Natural killer cell (primary cell): Measurements from ENCODE around the gene SCAF8. TPM values are rescaled to one million over a fixed set of nuclear protein-coding genes. Genes with fewer than 3 reads are reported as not detected.

Experiments
- ATAC-seq, 3 donors: fragments of 150-1000 bp in 2 of 3; fragments of 200-7000 bp in 1 of 3; cut with Tn5 transposase; 1 replicate in 1 of 3; 2 replicates in 2 of 3; pipeline ENCODE4 v1.10.0; 2021; ENCODE audit warnings: mild to moderate bottlenecking in 2 of 3, moderate library complexity in 2 of 3
- DNase-seq, 2 donors: peaks; one replicate each; pipeline versions ENCODE4 v3.0.0 to v3.0.0-alpha.2; 2013 to 2021; ENCODE audit warnings: mixed read lengths in 1 of 2
- H3K27ac ChIP-seq: one replicate; pipeline ENCODE4 v1.5.1; 2013; ENCODE audit warnings: mild to moderate bottlenecking, low read length
- H3K27me3 ChIP-seq: one replicate; pipeline ENCODE4 v1.6.1; 2013; ENCODE audit warnings: low read length; ENCODE audit not compliant: control insufficient read depth, insufficient read depth
- H3K36me3 ChIP-seq: one replicate; pipeline ENCODE4 v1.6.1; 2013; ENCODE audit warnings: low read length; ENCODE audit not compliant: control insufficient read depth, insufficient read depth
- H3K4me1 ChIP-seq: one replicate; pipeline ENCODE4 v1.6.1; 2013; ENCODE audit warnings: low read length; ENCODE audit not compliant: control insufficient read depth, insufficient read depth
- H3K4me3 ChIP-seq: one replicate; pipeline ENCODE4 v1.5.1; 2013; ENCODE audit warnings: low read length
- H3K9me3 ChIP-seq: one replicate; pipeline ENCODE4 v1.6.1; 2013; ENCODE audit warnings: low read length; ENCODE audit not compliant: control insufficient read depth, insufficient read depth
- H3K27ac Mint-ChIP-seq, 2 donors: one replicate each; pipeline ENCODE4 v1.8.0; 2022; ENCODE audit warnings: mild to moderate bottlenecking in 2 of 2, mixed read lengths in 2 of 2, moderate library complexity in 1 of 2
- H3K27me3 Mint-ChIP-seq, 2 donors: one replicate each; pipeline ENCODE4 v1.8.0; 2022; ENCODE audit warnings: low read depth in 2 of 2, mixed read lengths in 2 of 2
- H3K36me3 Mint-ChIP-seq: one replicate; pipeline ENCODE4 v1.8.0; 2022; ENCODE audit warnings: mixed read lengths
- H3K4me1 Mint-ChIP-seq, 2 donors: one replicate each; pipeline ENCODE4 v1.8.0; 2022; ENCODE audit warnings: mixed read lengths in 2 of 2
- H3K4me3 Mint-ChIP-seq: one replicate; pipeline ENCODE4 v1.8.0; 2022; ENCODE audit warnings: mild to moderate bottlenecking, moderate library complexity, mixed read lengths
- H3K9me3 Mint-ChIP-seq, 2 donors: one replicate each; pipeline ENCODE4 v1.8.0; 2022; ENCODE audit warnings: mixed read lengths in 2 of 2
- WGBS: methylation state at CpG from one replicate; pipeline ENCODE4 v1.1.7; 2013; ENCODE audit warnings: missing lambda C conversion rate; ENCODE audit not compliant: insufficient coverage; 5-methylcytosine and 5-hydroxymethylcytosine counted together
- intact Hi-C: fragments of 100-400 bp; cut with micrococcal nuclease; formaldehyde crosslinking; loops from one replicate; pipeline ENCODE4 v1.14.2; 2022
- total RNA-seq, 4 donors: library from RNA; stranded (reverse); fragments of 120-200 nt in 1 of 4; gene quantifications; one replicate each; pipeline versions ENCODE4 v1.2.3 to v1.2.4, GENCODE V29; 2013 to 2022
- TF ChIP-seq, protein P1 (sequence below): fragments of 200-600 bp; IDR thresholded peaks from one replicate; pipeline ENCODE4 v1.8.0; 2022; ENCODE audit warnings: antibody characterized with exemption

SCAF8 gene
- total RNA-seq, 3 donors from 2014 or later (not counting 1 experiment from before 2014, with no cell fraction given): 60.0 to 74.3 (median 68.2) TPM

DNA sequence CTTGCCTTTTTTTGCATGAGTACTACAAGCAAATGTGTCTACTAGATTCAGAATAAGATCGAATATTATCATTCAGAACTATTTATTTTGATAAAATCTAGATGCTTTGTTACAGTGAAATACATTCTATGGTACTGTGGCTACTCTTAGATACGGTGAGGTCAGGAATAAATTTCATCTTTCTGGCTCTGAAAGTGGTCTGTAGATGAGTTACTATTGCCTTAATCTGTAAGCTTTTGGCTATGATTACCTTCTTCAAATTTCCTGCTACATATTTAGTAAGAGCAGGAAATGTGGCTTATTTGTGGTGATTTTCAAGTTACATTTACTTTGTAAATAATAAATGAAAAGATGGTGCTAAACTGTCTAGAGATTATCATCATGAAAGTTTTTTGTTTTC, 50.0 kb downstream of the SCAF8 start:
- no peaks in the 10 kb centered on the region for H3K27me3 Mint-ChIP-seq
- H3K36me3 Mint-ChIP-seq: peaks cover 8% of the 10 kb centered on the region
- Histone ChIP-seq H3K27me3 (no peaks in the 10 kb centered on the region), H3K9me3 (no peaks in the 10 kb centered on the region), H3K4me1 (peaks cover 4% of the 10 kb centered on the region), H3K4me3 (no peak overlapping the region), H3K27ac (no peak overlapping the region), H3K36me3 (peaks cover 25% of the 10 kb centered on the region)
- intact Hi-C loops: no loop called here
- no peaks in the 10 kb centered on the region for H3K9me3 Mint-ChIP-seq
- TF ChIP-seq, protein P1, sequence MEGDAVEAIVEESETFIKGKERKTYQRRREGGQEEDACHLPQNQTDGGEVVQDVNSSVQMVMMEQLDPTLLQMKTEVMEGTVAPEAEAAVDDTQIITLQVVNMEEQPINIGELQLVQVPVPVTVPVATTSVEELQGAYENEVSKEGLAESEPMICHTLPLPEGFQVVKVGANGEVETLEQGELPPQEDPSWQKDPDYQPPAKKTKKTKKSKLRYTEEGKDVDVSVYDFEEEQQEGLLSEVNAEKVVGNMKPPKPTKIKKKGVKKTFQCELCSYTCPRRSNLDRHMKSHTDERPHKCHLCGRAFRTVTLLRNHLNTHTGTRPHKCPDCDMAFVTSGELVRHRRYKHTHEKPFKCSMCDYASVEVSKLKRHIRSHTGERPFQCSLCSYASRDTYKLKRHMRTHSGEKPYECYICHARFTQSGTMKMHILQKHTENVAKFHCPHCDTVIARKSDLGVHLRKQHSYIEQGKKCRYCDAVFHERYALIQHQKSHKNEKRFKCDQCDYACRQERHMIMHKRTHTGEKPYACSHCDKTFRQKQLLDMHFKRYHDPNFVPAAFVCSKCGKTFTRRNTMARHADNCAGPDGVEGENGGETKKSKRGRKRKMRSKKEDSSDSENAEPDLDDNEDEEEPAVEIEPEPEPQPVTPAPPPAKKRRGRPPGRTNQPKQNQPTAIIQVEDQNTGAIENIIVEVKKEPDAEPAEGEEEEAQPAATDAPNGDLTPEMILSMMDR: no peak
- DNase-seq: no peak
- 100% methylated on average over 1 of the region's 2 CpGs for WGBS
- H3K4me1 Mint-ChIP-seq: peaks cover 50 to 60% of the 10 kb centered on the region in 2 donors
- no peak for ATAC-seq
- H3K27ac Mint-ChIP-seq: peak overlapping the region; percentile 1
- no peak overlapping the region for H3K4me3 Mint-ChIP-seq

DNA sequence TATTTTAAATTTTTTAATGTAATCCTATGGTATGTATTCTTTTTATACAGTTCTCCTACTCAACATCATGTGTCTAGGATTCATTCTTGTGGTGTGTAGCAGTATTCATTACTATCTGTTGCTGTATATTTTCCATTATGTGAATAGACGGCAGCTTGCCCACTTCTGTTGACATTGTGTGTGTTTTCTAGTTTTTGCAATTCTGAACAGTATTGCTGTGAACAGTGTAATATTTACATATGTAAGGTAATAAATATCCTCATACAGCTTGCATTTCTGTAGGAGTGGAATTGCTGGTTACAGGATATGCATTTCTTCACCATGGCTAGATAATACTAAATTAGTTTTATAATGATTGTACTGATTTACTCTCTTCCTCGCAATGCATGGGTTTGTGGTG, 51.9 kb downstream of the SCAF8 start:
- H3K36me3 ChIP-seq: peaks cover 25% of the 10 kb centered on the region
- H3K36me3 Mint-ChIP-seq: peaks cover 8% of the 10 kb centered on the region
- peaks cover 49 to 52% of the 10 kb centered on the region in 2 donors for H3K4me1 Mint-ChIP-seq

GRCh38 chr6:154786144-154786868, 53.1 kb downstream of the SCAF8 start:
- peaks cover 44 to 49% of the 10 kb centered on the region in 2 donors for H3K4me1 Mint-ChIP-seq
- H3K36me3 Mint-ChIP-seq: peaks cover under 1% of the 10 kb centered on the region
- H3K9me3 ChIP-seq: no peaks in the 10 kb centered on the region
- no peaks in the 10 kb centered on the region for H3K27me3 ChIP-seq
- ATAC-seq: no peak
- TF ChIP-seq, protein P1: no peak
- H3K4me3 Mint-ChIP-seq: no peak overlapping the region
- H3K36me3 ChIP-seq: peaks cover 27% of the 10 kb centered on the region
- no peaks in the 10 kb centered on the region for H3K27me3 Mint-ChIP-seq
- DNase-seq: no peak
- H3K9me3 Mint-ChIP-seq: no peaks in the 10 kb centered on the region
- 97% methylated on average over 7 of the region's 9 CpGs for WGBS
- H3K27ac Mint-ChIP-seq: peak overlapping the region in 1 of 2 donors; percentile 52
- peaks cover 4% of the 10 kb centered on the region for H3K4me1 ChIP-seq
- H3K4me3 ChIP-seq: no peak overlapping the region
- H3K27ac ChIP-seq: no peak overlapping the region
- intact Hi-C loops: no loop called here

More for the DNA sequence above, 51.9 kb downstream of the SCAF8 start:
- Histone ChIP-seq H3K27me3 (no peaks in the 10 kb centered on the region), H3K4me3 (no peak overlapping the region), H3K9me3 (no peaks in the 10 kb centered on the region), H3K27ac (no peak overlapping the region), H3K4me1 (peaks cover 4% of the 10 kb centered on the region)
- Mint-ChIP-seq H3K27ac (no peak overlapping the region), H3K27me3 (no peaks in the 10 kb centered on the region), H3K4me3 (no peak overlapping the region), H3K9me3 (no peaks in the 10 kb centered on the region)
- WGBS: 86% methylated on average over 1 of the region's 2 CpGs
- TF ChIP-seq, protein P1: no peak
- intact Hi-C loops: no loop called here
- DNase-seq (no peak), ATAC-seq (no peak)
